Myocyte (in vitro differentiated cells): Measurements from ENCODE around the gene PRICKLE2. TPM values are rescaled to one million over a fixed set of nuclear protein-coding genes. Genes with fewer than 3 reads are reported as not detected.

Source experiments
- DNase-seq: peaks from one replicate; pipeline ENCODE4 v3.0.0-alpha.2; 2012; ENCODE audit warnings: low read depth
- total RNA-seq: library from RNA; depleted of rRNA; stranded (reverse); fragments of >200 nt; gene quantifications from 2 replicates; pipeline ENCODE4 v1.2.3, GENCODE V29; 2014

The PRICKLE2 gene
- total RNA-seq, 1 donor from 2014 or later, result 20.2 TPM

- no peak for DNase-seq
These were observed 25.8 kb upstream of the PRICKLE2 start for GRCh38 chr3:64251019-64251418.

GRCh38 chr3:64247991-64248646 is 22.9 kb upstream of the PRICKLE2 start:
- no peak for DNase-seq

GRCh38 chr3:64244011-64244942 is 19.0 kb upstream of the PRICKLE2 start:
- no peak for DNase-seq

- DNase-seq, result no peak
These were observed 17.2 kb upstream of the PRICKLE2 start for GRCh38 chr3:64242435-64242834.

GRCh38 chr3:64240959-64241358 is 15.7 kb upstream of the PRICKLE2 start:
- no peak for DNase-seq

GRCh38 chr3:64240396-64240795 is 15.1 kb upstream of the PRICKLE2 start:
- no peak for DNase-seq

GRCh38 chr3:64239841-64240240 is 14.6 kb upstream of the PRICKLE2 start:
- DNase-seq, result no peak

GRCh38 chr3:64238971-64239667 is 13.9 kb upstream of the PRICKLE2 start:
- peak; percentile 97 for DNase-seq

GRCh38 chr3:64237083-64237482 is 11.8 kb upstream of the PRICKLE2 start:
- DNase-seq, result no peak

GRCh38 chr3:64235605-64236004 is 10.3 kb upstream of the PRICKLE2 start:
- DNase-seq, result no peak

DNA sequence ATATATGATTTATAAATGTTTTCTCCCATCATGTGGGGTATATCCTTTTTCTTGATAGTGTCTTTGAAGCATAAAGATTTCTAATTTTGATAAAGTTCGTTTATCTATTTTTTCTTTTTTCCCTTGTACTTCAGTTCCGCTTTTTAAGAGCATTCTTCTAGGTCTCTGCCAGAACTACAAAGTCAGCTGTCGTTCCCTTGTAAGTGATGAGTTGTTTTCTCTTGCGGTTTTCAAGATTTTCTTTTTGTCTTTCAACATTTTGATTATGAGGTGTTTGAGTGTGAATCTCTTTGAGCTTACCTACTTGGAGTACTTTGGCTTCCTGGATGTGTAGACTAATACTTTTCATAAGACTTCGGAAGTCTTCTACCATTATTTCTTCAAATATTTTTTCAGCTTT is 9.3 kb upstream of the PRICKLE2 start:
- DNase-seq, result no peak

GRCh38 chr3:64232821-64233220 is 7.6 kb upstream of the PRICKLE2 start:
- DNase-seq, result no peak

GRCh38 chr3:64229903-64230302 is 4.6 kb upstream of the PRICKLE2 start:
- no peak for DNase-seq

DNA sequence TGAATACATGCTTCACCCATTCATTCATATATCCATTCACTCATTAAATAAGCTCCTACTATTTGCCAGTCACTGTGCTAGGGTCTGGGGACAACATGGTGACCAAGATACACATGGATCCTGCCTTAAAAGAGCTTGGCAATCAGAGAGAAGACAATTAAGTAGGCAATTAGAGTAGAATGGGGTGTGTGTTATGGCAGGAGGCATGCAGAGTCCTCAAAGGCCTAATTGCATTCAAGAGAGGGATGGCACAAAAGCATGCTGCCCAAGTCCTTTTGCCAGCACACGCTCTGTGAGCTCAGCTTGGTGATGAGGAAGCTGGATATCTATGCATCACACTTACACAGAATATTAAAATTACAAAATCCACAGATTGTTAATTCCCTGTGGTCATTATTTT is 2.8 kb upstream of the PRICKLE2 start:
- no peak for DNase-seq

DNA sequence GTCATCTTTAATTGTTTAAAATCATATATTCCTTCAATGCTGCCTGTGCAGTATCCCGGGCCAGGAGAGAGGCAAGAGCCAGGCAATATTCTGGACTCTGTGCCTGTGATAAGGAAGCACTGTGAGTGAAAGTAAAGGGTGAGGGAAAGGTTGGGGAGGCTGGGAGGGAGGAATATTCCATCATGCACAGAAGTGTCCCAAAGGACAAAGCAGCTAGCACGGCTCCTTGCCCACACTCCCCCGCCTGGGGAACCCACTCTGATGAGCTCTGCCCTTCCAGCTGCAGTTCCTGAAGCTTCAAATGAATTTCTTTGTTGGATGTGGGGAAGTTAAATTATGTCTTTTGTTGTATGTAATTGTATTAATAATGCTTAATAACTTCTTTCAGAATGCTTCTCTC is 1.5 kb upstream of the PRICKLE2 start:
- no peak for DNase-seq

DNA sequence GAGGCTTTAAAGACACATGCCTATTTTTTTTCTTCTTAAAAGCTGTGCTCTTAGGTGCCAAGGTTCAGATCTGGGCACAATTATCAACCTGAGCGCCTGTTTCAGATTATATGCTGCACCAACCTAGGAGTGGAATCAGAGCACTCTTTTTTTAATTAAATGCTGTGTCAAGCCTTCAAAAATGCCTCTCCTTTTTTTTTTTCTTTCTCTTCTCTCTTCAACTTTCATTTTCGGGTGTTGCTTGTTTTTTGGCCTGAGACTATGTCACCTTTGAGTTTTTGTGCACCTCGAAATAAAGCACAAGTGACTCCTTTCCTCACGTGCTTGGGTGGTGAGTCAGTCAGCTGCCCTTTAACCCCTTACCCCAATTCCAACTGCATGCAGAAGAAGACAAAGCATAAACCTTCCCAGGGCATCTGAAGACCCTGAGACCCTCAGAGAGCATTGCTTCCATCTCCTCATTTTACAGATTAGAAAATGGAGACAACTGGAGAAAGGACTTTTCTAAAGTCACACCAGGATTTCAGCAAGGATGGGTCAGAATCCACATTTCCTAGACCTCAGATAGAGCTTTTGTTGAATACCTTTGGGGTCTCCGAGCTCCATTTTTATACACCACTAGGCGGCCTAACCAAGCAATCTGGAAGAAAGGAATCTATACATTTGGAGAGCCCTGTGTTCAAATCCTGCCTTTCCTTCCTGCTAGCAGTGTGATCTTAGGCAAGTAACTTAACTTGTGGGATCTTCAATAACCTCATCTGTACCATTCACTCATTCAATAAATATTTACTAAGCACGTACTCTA is 631 bp upstream of the PRICKLE2 start:
- DNase-seq, result no peak

DNA sequence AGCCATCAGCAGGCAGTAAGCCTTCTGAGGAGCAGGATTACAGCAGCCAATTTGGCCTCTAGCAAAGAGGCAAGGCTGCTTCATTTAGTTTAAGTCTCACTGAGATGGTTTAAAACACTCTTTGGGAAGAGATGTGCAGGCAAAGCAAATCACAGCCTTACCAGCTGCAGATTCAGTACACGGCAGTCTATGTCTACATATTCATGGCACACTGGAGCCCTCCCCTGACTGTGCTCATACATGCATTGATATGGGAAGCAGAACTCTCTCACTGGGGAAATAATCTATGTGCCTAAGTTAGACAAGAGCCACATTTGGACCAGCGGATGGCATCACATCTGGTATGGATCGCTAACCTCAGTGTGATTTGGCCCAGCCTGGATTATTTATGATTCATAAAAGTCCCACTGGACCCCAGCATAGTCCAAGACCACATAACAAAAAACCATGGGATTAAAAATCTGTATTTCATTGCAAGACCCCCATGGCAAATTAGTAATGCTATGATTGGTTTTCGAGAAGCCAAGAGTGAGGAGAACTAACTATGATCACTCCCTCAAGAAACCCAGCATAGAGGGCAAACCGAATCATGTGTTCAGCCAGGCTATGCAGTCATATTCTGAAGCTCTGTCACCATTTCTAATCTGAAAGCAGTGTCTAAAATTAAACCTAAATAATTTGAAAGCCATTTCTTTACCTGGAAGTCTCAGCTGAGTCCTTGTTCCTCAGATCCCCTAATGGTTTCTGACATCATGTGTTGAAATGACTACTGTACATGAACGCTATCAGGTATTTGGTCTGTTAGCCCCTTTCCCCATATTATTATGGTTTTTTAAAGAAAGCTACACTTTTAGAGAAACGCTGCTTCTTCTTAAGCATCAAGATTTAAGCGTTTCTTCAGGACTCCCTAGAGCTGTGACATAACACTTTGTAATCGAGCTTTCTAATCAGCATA is 1.2 kb downstream of the PRICKLE2 start:
- no peak for DNase-seq

GRCh38 chr3:64222501-64223111 is 2.7 kb downstream of the PRICKLE2 start:
- DNase-seq, result no peak

- no peak for DNase-seq
These were observed 3.6 kb downstream of the PRICKLE2 start for GRCh38 chr3:64221571-64222257.
